MM.1S (cell line): ENCODE results near the gene MAEA.

Experiments used
- CTCF ChIP-seq: fragments of 300-600 bp; sonication (generic); IDR thresholded peaks from 2 replicates; pipeline ENCODE4 v1.5.1; 2016; ENCODE audit warnings: antibody characterized with exemption, low read length, mixed read lengths
- EZH2phosphoT487 ChIP-seq: fragments of 300-600 bp; sonication (generic); IDR thresholded peaks from 2 replicates; pipeline ENCODE4 v1.6.1; 2018; ENCODE audit warnings: antibody characterized with exemption, low read length

DNA sequence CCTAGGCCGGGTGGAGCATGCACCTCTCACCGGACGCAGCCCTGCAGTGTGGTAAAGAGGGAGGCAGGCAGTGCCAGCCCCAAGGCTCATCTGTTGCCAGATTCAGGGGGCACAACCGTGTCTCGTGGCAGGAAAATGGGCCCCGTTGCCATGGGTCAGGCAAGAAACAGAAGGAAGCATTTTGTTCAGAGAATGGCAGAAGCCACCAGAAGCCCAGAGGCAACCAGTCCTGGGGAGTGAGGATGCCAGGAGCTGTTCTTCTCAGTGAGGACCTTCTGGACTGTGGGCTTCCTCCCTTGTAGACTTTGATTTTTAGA, 44.8 kb downstream of the MAEA start:
- TF ChIP-seq CTCF (no peak), EZH2phosphoT487 (no peak)
